ENCODE measurements around the gene ARHGDIG.
"Not testable (repeated sequence)": the region's sequence is repeated elsewhere in the genome, so short reads cannot be mapped to it uniquely, and the experiment has no call there.

Gene ARHGDIG

DNA sequence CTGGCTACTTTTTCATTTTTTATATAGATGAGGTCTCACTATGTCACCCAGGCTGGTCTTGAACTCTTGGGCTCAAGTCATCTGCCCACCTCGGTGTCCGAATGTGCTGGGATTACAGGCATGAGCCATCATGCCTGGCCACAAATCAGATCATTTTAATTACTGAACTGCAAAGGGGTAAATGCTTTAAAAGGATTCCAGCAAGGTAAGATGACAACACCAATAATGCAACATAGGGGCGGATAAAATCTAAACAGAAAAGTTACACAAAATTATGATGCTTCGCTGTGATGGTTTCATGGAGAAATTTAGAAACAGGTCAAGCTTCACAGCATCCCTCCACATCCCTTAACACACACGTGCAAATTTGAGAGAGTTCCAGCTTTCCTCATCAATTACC is 39.8 kb downstream of the ARHGDIG start:
- H3K27ac ChIP-seq, result no peak overlapping the region
- TF ChIP-seq, protein P1, sequence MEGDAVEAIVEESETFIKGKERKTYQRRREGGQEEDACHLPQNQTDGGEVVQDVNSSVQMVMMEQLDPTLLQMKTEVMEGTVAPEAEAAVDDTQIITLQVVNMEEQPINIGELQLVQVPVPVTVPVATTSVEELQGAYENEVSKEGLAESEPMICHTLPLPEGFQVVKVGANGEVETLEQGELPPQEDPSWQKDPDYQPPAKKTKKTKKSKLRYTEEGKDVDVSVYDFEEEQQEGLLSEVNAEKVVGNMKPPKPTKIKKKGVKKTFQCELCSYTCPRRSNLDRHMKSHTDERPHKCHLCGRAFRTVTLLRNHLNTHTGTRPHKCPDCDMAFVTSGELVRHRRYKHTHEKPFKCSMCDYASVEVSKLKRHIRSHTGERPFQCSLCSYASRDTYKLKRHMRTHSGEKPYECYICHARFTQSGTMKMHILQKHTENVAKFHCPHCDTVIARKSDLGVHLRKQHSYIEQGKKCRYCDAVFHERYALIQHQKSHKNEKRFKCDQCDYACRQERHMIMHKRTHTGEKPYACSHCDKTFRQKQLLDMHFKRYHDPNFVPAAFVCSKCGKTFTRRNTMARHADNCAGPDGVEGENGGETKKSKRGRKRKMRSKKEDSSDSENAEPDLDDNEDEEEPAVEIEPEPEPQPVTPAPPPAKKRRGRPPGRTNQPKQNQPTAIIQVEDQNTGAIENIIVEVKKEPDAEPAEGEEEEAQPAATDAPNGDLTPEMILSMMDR (conservative IDR thresholded peaks at IDR 0.05), result no peak
- no peak for TF ChIP-seq ZFX (IDR thresholded peaks at IDR 0.05)

DNA sequence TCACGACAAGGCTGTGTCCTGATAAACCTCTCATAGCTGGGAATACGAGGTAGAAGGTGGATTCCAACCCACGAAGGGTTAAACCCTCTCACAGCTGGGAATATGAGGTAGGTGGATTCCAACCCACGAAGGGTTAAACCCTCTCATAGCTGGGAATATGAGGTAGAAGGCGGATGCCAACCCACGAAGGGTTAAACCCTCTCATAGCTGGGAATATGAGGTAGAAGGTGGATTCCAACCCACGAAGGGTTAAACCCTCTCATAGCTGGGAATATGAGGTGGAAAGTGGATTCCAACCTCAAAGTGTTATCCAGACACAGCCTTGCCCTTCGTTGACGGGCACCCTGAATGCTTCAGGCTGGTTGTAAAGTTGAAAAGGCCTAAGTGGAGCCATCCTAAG is 41.1 kb downstream of the ARHGDIG start:
- TF ChIP-seq, protein P1 (conservative IDR thresholded peaks at IDR 0.05), result no peak
- TF ChIP-seq ZFX (IDR thresholded peaks at IDR 0.05), result no peak
- H3K27ac ChIP-seq, result no peak overlapping the region

DNA sequence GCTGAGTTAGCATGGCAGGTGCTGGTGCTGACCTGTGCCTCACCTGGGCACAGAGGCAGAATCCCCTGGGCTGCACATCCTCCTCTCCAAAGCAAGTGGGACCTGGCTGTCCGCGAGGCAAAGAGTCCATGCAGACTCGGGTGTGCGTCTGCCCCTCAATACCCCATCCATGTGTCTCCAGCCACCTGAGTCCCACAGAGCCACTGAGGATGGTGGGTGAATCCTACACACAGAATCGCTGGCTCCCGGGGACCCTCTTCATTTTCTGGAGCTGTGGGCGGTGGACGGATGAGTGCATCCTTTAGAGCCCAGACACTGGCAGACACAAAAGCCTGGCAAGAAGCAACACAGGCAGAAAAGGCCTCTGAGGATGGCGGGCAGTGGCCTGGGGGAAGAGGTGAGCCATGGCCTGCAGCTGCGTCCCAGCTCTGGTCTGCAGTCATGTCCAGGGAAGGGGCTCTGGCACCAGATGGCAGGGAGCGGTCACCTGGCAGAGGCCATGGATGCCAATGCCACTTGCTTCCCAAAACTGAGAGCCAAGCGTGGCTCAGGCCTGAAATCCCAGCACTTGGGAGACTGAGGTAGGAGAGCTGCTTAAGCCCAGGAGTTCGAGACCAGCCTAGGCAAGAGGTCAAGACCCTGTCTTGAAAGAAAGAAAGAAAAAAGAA is 42.2 kb downstream of the ARHGDIG start:
- TF ChIP-seq, protein P1 (conservative IDR thresholded peaks at IDR 0.05), result no peak
- H3K27ac ChIP-seq, result no peak overlapping the region

DNA sequence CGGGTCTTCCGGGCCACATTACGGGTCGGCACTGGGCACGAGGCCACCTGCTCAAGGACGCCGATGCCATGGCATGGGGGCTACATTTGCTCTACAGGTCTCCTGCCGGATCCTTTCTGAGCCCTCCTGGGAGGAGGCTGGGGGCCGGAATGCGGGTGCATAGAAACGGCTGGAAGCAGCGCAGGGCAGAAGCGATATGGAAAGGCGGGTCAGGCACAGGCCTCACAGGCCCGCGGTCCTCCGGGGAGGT is 43.7 kb downstream of the ARHGDIG start:
- no peak overlapping the region for H3K27ac ChIP-seq
- TF ChIP-seq, protein P1 (conservative IDR thresholded peaks at IDR 0.05), result no peak
- TF ChIP-seq ZFX (IDR thresholded peaks at IDR 0.05), result no peak

DNA sequence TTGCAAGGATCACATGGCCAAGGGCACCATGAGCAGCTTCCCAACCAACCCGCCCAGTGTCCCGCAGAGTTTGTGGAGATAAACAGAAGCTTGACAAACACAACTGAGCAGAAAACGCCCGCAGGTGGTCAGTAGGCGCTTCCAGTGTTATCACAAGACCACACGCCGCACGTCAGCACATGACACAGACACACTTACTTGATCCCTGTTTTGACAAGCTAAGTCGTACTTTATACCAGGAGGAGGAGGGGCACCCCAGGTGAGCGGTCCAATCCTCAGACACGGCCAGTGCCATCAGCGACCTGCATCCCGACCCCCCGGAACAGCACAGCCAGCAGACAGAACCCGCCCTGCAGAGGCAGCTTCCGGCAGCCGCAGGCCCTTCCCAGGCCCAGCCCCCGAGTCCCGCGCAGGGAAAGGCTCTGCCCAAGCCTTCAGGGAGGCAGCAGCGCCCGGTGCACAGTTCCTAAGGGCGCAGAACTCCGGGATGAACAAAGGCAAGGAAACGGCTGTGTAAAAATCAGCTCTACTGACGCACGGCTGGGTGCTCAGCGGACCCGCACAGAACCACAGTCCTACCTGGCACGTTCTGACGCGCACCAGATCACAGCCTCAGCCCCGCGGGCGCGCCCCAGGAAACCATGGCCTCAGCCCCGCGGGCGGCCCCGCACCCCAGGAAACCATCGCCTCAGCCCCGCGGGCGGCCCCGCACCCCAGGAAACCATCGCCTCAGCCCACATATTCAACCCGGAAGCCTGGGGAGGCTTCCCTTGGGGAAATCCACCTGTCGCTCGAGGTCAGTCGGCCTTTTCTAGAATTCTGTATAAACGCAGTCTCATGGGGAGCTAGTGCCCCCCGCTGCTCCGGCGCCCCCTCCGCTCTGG is 44.3 kb downstream of the ARHGDIG start:
- TF ChIP-seq, protein P1 (conservative IDR thresholded peaks at IDR 0.05), result no peak
- TF ChIP-seq ZFX (IDR thresholded peaks at IDR 0.05), result no peak
- H3K27ac ChIP-seq, result no peak overlapping the region

DNA sequence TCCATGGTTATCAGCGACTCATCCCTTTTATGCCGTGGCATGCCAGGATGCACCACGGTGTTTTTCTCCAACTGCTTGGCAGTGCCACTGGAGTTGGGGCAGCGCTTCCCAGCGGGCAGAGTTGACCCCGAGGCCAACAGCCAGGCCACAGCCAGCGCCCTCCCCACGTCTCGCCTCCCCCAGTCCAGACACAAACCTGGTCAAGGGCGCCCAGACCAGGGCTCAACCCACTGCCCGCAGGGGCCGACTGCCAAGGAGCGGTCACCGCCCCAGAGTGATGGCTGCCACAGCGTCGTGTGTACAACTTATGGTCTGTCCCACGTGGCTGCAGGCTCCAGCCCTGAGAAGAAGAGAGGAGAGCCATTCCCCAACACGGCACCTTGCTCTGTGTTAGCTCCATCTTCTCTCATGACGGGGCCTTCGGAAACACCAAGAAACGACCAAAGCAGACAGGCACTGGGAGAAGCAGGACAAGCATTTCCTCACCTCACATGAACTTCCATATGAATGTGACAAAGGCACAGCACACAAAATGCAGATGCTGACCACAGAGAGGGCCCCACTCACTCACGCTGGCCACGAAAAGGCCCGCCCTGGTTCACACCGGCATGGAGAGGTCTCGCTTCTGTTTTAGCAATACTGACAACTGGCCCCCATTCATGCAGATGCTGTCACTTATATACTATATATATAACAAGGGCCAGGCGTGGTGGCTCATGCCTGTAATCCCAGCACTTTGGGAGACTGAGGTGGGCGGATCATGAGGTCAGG is 45.2 kb downstream of the ARHGDIG start:
- TF ChIP-seq, protein P1 (conservative IDR thresholded peaks at IDR 0.05), result no peak
- TF ChIP-seq ZFX (IDR thresholded peaks at IDR 0.05), result no peak
- H3K27ac ChIP-seq, result no peak overlapping the region

DNA sequence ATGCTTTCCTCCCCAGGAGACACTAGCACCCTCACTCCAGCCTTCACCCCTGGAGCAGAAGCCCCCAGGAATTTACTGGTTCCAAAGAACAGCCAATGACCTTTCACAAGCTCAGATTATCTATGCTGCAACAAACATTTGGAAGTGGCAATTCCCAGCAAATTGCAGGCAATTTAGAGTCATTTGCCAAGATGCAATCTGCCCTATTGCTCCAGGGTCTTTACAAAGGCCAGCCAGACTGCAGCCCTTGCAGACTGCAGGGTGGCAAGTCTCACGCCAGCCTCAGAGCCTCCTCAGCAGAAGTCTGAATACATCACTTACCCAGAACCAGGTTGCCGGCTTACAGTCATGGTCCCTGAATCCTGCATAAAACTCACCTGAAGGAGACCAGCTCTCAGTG is 50.4 kb downstream of the ARHGDIG start:
- H3K27ac ChIP-seq, result no peak overlapping the region
- TF ChIP-seq, protein P1 (conservative IDR thresholded peaks at IDR 0.05), result no peak
- no peak for TF ChIP-seq ZFX (IDR thresholded peaks at IDR 0.05)

DNA sequence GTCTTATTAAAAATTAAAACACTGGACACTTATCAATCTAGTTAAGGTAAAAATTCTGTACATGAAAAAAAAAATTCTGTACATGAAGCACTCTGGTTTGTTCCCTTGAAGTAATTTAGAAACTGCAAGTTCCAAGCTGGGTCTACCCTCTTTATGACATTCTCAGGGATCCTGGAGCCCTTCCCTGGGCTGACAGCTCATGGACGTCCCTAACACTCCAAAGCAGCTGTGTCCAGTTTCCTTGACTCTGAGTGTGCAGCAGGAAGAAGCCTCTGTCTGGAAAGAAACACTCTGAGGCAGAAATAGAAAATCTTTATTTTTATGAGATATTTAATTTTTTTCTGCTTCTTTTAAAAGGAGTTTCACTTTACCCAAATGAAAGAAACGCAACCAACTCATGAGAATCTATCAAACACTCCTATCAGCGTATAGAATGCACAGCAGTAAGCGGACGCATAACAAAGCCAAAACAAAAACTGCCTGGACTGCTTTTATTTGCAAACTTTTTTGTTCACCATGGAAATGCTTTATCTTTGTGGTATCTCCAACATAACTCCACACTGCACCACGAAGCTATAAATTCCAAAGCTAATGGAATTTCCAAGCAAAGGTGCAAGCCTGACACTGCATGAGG is 50.9 kb downstream of the ARHGDIG start:
- H3K27ac ChIP-seq, result not testable (repeated sequence)
